Measurements from ENCODE around the gene R3HCC1L. TPM values are rescaled to one million over a fixed set of nuclear protein-coding genes. Genes with fewer than 3 reads are reported as not detected.

Gene R3HCC1L
- total RNA-seq, 6 donors from 2014 or later, result 13.2 to 24.1 (median 16.3) TPM

- H3K9me3 ChIP-seq, result no peaks in the 10 kb centered on the region
- no peak for DNase-seq
- no peak for ATAC-seq (ENCODE audit: low FRiP score in 2 of 2)
- no peaks in the 10 kb centered on the region for H3K27me3 ChIP-seq
- H3K36me3 ChIP-seq, result peaks cover 0 to 71% (median 14%) of the 10 kb centered on the region in 4 donors
- no peak overlapping the region for H3K4me3 ChIP-seq
- H3K27ac ChIP-seq, result no peak overlapping the region
- peaks cover 0 to 12% (median 4%) of the 10 kb centered on the region in 4 donors for H3K4me1 ChIP-seq
- WGBS, 2 donors, result 85 to 96% methylated on average over 1 of the region's 1 CpG
- TF ChIP-seq CTCF (IDR thresholded peaks at IDR 0.05) (peak in 3 of 6 experiments; percentile 16 to 38 (median 29)), EP300 (IDR thresholded peaks at IDR 0.05) (no peak)
Observed at GRCh38 chr10:98242823-98243222, 108.4 kb downstream of the R3HCC1L start.

- 93 to 96% methylated on average over 5 of the region's 5 CpGs for WGBS, 2 donors
- H3K27me3 ChIP-seq, result no peaks in the 10 kb centered on the region
- H3K4me3 ChIP-seq, result no peak overlapping the region
- H3K4me1 ChIP-seq, result peaks cover 0 to 12% (median 4%) of the 10 kb centered on the region in 4 donors
- no peaks in the 10 kb centered on the region for H3K9me3 ChIP-seq
- no peak overlapping the region for H3K27ac ChIP-seq
- ATAC-seq (ENCODE audit: low FRiP score in 2 of 2), result no peak
- no peak for DNase-seq
- peaks cover 0 to 72% (median 26%) of the 10 kb centered on the region in 4 donors for H3K36me3 ChIP-seq
- TF ChIP-seq POLR2A (IDR thresholded peaks at IDR 0.05) (no peak), EP300 (IDR thresholded peaks at IDR 0.05) (no peak), CTCF (IDR thresholded peaks at IDR 0.05) (no peak), POLR2AphosphoS5 (IDR thresholded peaks at IDR 0.05) (no peak)
Observed at GRCh38 chr10:98244141-98244540, 109.7 kb downstream of the R3HCC1L start.

GRCh38 chr10:98244586-98244985 is 110.1 kb downstream of the R3HCC1L start:
- Histone ChIP-seq H3K4me3 (no peak overlapping the region), H3K9me3 (no peaks in the 10 kb centered on the region), H3K36me3 (peaks cover 0 to 72% (median 27%) of the 10 kb centered on the region in 4 donors), H3K4me1 (peaks cover 0 to 12% (median 4%) of the 10 kb centered on the region in 4 donors), H3K27me3 (no peaks in the 10 kb centered on the region), H3K27ac (no peak overlapping the region)
- 77 to 95% methylated on average over 2 of the region's 2 CpGs for WGBS, 2 donors
- ATAC-seq (ENCODE audit: low FRiP score in 2 of 2) (no peak), DNase-seq (no peak)
- TF ChIP-seq EP300 (IDR thresholded peaks at IDR 0.05) (no peak), CTCF (IDR thresholded peaks at IDR 0.05) (no peak), POLR2AphosphoS5 (IDR thresholded peaks at IDR 0.05) (no peak), POLR2A (IDR thresholded peaks at IDR 0.05) (no peak)

- Histone ChIP-seq H3K9me3 (no peaks in the 10 kb centered on the region), H3K27me3 (no peaks in the 10 kb centered on the region), H3K4me3 (no peak overlapping the region), H3K27ac (no peak overlapping the region), H3K36me3 (peaks cover 0 to 76% (median 32%) of the 10 kb centered on the region in 4 donors), H3K4me1 (peaks cover 0 to 12% (median 4%) of the 10 kb centered on the region in 4 donors)
- DNase-seq (no peak), ATAC-seq (ENCODE audit: low FRiP score in 2 of 2) (no peak)
- no peak for TF ChIP-seq POLR2AphosphoS5 (IDR thresholded peaks at IDR 0.05)
- TF ChIP-seq CTCF (IDR thresholded peaks at IDR 0.05), result no peak
- TF ChIP-seq POLR2A (IDR thresholded peaks at IDR 0.05), result no peak
- TF ChIP-seq EP300 (IDR thresholded peaks at IDR 0.05), result no peak
- WGBS, 2 donors, result 52 to 69% methylated on average over 6 of the region's 6 CpGs
Observed at GRCh38 chr10:98246911-98247805, 112.7 kb downstream of the R3HCC1L start.
